Activated naive CD4-positive, alpha-beta T cell treated with anti-CD3 and anti-CD28 coated beads, Interleukin-2, amount 10 ng/mL, durations not matched to agents 5 hours and 36 hours (primary cell): ENCODE results near the gene AGAP5. TPM values are rescaled to one million over a fixed set of nuclear protein-coding genes. Genes with fewer than 3 reads are reported as not detected.

Experiments used
- total RNA-seq, 2 experiments: library from RNA; stranded (reverse); gene quantifications; one replicate each; pipeline ENCODE4 v1.2.3, GENCODE V29; 2021

The AGAP5 gene
- 10 to 100 TPM in 1 of 2 experiments, 1 to 10 TPM in 1; 9.0 to 10.9 TPM for total RNA-seq

GRCh38 chr10:73697675-73698159, at the start of gene AGAP5:
AGAP5 (minus strand) TSS chr10:73698109; CDS start chr10:73697755, 354 bp downstream.

GRCh38 chr10:73743905-73744663, 46.2 kb upstream of the AGAP5 start, which contains the start of gene SEC24C:
SEC24C (plus strand) TSS chr10:73744372; CDS start chr10:73746833, 2,461 bp downstream.

DNA sequence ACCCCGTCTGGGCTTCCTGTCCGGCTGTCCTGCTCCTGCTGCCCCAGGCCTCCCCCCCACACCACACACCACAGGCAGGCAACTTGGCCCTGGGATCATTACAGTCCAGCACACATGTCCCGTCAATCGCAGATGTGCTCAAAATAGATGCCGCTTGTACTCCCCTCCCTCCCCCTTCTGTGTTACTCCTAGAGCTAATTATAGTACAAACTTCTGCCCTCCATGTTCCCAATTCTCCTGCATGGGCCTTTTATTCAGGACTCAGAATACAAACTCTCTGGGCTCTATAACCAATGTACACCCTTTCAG, 42.0 kb downstream of the AGAP5 start, which contains the start of gene SYNPO2L:
Gene SYNPO2L, minus strand, starts transcription at position 40 of the 309 bp plus-strand sequence. CDS start 107 bp downstream, outside the sequence.

DNA sequence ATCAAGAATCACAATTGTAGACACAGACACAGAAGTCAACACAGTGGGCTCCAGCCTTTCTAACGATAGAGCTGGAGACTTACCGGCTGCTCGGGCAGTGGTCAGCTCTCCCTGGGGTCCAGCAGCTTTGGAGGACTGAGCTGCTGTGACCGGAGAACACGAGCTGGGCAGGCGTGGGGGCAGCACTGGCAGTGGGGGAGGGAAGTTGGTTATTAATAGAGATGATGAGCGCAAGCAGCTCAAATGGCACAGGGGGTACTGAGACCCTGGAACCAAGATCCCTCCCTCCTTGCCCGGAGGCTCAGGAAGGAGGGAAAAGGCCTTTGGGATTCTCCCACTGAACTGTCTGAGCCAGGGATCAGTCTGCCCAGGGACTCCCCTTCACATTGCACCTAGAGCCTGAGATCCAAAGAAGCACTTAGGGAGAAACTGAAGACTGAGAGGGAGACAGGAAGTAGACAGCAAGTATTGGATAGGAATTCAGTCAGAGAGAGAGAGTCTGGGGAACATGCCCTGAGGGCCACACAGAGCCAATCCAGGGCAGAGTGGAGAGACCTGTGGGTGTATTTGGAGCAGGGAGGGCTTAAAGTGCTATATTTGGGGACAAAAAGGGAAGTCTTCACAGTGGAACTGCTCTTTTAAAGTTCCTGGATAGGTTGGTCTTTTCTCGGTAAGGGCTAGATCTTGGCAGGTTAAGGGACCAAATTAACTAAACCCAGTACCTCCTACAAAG, 56.4 kb downstream of the AGAP5 start, which contains the start of gene MYOZ1:
Gene MYOZ1, minus strand, starts transcription at position 147 of the 733 bp plus-strand sequence. CDS start 1,457 bp downstream, outside the sequence.

Other genes starting within 250 kb of the AGAP5 start
- 10 to 100 TPM; 40.6 to 43.2 TPM for gene PPP3CB, start 202.1 kb downstream of the AGAP5 start, total RNA-seq
- gene USP54, start 106.8 kb downstream of the AGAP5 start, total RNA-seq, result 1 to 10 TPM; 1.9 to 3.3 TPM
- not detected for gene MYOZ1, start 56.6 kb downstream of the AGAP5 start, total RNA-seq
- not detected for gene SYNPO2L, start 42.1 kb downstream of the AGAP5 start, total RNA-seq
- 10 to 100 TPM; 91.5 to 92.3 TPM for gene SEC24C, start 46.3 kb upstream of the AGAP5 start, total RNA-seq
- 10 to 100 TPM; 26.4 to 27.6 TPM for gene CHCHD1, start 83.9 kb upstream of the AGAP5 start, total RNA-seq
- 10 to 100 TPM; 71.5 to 75.0 TPM for gene ZSWIM8, start 87.5 kb upstream of the AGAP5 start, total RNA-seq
- 10 to 100 TPM; 65.1 to 68.7 TPM for gene NDST2, start 113.5 kb upstream of the AGAP5 start, total RNA-seq
- 10 to 100 TPM; 46.8 to 47.8 TPM for gene CAMK2G, start 176.4 kb upstream of the AGAP5 start, total RNA-seq
- 1 to 10 TPM in 1 of 2 experiments, under 1 TPM in 1; 0.48 to 1.0 TPM for gene PLAU, start 213.0 kb upstream of the AGAP5 start, total RNA-seq